Germinal center (tissue), 1 donor: ENCODE results near the gene TMEM218.

Experiments
- DNase-seq: peaks from one replicate; pipeline ENCODE4 v3.0.0; 2012; ENCODE audit warnings: mixed read lengths, low spot score

Gene TMEM218

GRCh38 chr11:125129316-125129993 lies 18.0 kb upstream of the TMEM218 start:
- no peak for DNase-seq

DNA sequence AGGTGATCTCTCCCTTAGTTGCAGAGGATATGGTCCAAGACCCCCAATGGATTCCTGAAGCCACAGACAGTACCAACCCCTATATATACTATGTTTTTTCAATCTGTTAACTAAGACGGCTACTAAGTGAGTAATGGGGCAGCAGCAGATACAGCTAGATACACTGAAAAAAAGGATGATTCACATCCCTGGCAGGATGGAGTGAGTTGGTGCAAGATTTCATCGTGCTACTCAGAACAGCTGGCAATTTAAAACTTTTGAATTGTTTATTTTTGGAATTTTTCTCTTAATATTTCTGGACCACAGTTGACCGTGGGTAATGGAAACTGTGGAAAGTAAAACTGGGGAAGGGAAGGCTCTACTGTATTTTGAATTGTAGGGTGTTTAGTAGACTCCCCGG lies 17.0 kb upstream of the TMEM218 start:
- no peak for DNase-seq

- no peak for DNase-seq
These were observed 13.2 kb upstream of the TMEM218 start for GRCh38 chr11:125124618-125124992.

DNA sequence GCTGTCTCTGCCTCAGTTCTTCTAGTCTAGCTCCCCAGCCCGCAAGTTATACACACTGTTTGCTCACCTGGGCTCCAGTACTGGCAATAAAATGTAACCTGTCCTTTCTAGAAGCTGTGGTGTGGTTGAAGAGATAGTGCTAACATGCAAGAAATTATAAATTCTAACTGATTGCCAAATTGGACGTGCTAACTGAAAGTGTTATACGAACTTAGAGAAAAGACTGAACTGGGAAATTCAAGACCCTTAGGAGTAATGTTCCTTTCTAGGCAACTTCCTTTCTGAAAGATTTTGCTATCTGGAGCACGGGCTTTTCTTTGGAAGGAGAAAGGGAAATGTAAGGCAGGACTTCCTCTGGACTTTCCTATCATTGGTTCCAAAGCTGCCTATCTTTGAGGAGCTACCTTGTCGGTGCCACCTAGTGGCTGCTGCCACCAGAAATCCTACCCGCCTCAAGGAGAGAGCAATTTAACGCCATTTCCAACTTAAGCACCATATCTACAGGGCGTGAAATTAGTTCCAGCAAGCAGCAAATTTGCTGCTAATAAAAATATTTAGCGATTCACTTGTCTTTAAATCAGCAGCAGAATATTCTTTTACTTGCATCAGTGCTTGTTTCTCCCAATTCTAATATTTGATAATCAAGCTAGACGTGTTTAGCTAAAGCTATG lies 12.7 kb upstream of the TMEM218 start:
- peak; percentile 58 for DNase-seq

DNA sequence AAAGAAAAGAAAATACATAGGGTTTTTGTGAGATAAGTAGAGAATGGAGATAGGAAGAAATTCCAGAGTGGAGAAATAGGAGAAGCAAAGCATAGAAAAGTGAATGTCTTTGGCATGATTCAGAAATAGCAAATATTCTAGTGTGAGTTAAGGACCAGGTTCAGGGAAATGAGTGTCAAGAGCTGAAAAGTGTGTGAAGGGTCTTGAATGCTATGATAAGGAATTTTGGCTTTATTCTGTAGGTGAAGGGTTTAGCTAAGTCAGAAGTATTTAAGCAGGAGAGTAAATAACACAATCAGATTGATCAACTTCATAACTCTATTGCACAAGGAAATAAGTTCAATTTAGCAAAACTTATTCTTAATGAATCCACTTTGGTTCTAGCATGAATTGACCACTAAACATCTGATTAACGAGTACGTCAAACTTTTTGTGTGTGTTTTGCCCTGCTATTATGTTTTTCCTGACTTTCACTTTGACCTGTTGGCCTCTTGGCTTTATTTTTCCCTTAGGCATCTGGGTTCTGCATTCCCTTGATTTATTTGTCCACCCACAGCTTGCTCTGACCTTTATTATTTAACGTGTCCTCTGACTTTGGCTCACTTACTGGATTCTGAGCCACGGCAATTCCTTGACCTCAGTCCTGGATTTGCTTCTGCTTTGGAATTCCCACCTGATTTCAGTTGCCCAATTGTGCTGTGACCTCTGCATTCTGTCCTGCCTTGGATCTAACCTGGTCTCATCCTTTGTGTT lies 11.9 kb upstream of the TMEM218 start:
- no peak for DNase-seq

- DNase-seq, result no peak
These were observed 6.0 kb upstream of the TMEM218 start for GRCh38 chr11:125117429-125117828.

GRCh38 chr11:125114518-125114917 lies 3.1 kb upstream of the TMEM218 start:
- no peak for DNase-seq

DNA sequence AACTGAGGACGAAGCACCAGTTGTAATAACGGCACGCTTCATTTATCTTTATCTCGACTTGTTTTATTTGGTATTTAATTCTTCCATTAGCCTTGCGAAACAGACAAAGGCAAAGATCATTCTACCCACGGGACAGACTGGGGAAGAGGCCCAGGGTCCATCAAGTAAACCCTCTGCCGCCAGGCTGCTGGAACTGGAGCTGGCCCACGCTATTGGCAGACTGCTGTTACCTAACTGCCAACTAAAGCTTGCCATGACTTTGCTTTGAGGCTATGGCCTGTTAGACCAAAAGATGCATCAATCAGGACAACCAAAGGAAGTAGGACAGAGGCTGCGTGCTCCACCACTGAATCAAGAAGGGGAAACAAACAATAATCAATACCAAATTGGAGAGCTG lies 780 bp upstream of the TMEM218 start:
- DNase-seq, result no peak

- DNase-seq, result no peak
These were observed 454 bp downstream of the TMEM218 start for GRCh38 chr11:125111001-125111342.

DNA sequence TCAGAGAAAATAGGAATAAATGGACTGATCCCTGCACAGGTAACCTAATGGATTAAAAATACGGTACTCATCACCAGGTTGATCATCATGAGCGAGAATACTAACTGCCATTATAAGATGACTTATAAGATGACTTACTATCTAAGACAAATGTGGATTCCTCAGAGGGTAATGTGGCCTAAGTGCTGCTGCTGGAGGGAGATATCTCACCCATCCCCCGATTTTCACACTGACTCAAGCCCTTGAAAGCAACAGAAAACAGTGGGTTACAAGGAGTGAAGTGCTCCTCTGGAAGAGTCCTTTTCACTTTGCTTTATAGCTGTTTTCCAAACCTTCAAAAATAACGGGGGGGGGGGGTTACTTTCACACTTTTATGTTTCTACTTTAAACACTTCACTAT lies 920 bp downstream of the TMEM218 start:
- DNase-seq, result no peak

DNA sequence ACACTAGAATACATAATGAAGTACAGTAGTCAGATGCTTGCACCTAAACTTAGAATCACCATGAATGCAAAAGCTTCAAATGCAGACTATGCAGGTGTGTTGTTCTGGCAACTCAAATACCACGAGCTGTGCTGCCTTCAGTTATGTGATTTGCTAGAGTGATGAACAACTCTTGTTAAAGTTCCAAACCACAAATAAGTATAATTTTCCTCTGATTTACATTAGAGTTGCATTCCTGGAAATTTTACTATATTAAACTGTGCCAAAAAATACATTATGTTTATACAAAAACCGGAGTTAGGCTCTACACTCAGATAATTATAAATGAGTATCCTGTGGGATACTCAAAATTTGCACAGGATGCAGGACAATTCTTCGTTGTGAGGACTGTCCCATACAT lies 3.0 kb downstream of the TMEM218 start:
- no peak for DNase-seq

- DNase-seq, result no peak
These were observed 5.5 kb downstream of the TMEM218 start for GRCh38 chr11:125105926-125106325.

- DNase-seq, result no peak
These were observed 8.9 kb downstream of the TMEM218 start for GRCh38 chr11:125102510-125102909.

- no peak for DNase-seq
These were observed 9.4 kb downstream of the TMEM218 start for GRCh38 chr11:125102025-125102424.

DNA sequence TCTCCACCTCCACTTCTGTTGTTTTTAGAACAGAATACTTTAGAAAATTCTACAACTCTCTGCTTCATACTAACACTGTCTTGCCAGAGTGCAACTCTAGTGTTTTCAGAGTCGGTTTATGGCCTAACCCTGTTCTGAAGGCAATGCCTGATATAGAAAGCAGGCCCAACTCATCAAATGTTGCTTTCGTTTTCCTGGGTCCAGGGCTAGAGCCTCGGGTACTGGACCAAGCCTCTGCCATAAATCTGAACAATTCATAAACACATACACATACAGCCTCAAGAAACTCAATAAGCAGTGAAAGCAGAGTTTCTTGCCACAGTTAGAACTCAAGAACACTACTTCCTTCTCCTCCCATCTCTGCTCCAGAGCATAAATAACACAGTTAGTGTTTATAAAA lies 9.8 kb downstream of the TMEM218 start:
- DNase-seq, result no peak

GRCh38 chr11:125100136-125100535 lies 11.3 kb downstream of the TMEM218 start:
- DNase-seq, result no peak

- DNase-seq, result no peak
These were observed 16.7 kb downstream of the TMEM218 start for GRCh38 chr11:125094731-125095130.

DNA sequence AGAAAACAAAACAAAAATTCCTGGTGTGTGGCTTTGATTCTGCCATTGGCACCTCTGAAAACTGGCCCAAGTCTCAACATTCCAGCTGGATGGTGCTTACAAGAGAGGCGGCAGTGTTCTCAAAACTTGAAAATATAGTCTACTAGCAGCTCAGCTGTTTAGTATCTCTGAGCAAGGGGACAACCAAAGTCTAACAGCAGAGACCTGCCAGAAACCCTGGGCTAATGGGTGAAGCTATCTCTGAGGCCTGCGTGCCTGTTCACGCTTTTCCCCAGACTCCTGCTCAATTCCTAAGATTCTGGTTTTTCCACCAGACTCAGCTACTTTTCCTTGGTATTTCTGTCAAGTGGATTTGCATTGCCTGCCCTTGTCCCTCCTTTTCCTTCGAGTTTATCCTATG lies 17.9 kb downstream of the TMEM218 start:
- DNase-seq, result no peak

DNA sequence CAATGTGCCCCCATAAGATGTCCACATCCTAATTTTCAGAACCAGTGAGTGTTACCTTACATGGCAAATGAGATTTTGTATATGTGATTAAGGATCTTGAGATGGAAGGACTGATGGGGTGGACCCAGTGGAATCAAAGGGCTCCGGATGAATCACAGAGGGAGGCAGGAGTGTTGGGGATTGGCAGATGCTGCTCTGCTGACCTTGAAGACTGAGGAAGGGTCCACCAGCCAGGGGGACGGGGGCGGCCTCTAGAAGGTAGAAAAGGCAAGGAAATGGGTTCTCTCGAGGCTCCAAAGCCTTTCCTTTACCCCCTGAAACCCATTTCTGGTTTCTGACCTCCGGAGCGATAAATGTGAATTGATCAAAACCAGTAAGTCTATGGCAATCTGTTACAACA lies 18.8 kb downstream of the TMEM218 start:
- DNase-seq, result no peak

GRCh38 chr11:125091877-125092664 lies 19.4 kb downstream of the TMEM218 start:
- DNase-seq, result no peak

DNA sequence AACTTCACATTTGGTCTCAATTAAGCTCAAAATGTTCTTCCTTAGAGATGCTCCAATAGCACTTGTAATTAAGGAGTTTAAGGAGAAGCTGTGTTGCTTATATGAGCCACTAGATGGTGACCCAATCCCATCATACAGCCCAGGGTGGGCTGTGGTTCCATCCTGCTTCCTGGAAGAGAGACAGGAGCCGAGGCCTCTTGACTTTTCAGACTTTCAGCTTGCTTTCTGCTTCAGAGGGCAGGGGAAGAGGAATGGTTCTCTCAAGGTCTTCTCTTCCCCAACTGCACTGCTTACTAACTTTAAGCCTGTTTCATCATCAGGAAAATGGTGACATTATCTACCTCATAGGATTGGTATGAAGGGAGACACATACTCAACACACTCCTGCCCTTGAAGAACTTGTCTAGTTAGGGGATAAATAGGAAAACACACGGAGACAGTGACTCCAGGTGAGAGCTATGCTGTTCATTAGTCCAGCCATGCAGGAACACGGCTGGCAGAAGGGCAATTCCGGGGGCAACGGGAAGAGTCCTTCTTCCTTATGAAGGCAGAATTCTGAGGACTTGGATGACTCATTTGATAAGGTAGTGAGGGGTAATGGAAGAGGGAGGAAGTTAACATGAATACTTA lies 20.1 kb downstream of the TMEM218 start:
- DNase-seq, result no peak

DNA sequence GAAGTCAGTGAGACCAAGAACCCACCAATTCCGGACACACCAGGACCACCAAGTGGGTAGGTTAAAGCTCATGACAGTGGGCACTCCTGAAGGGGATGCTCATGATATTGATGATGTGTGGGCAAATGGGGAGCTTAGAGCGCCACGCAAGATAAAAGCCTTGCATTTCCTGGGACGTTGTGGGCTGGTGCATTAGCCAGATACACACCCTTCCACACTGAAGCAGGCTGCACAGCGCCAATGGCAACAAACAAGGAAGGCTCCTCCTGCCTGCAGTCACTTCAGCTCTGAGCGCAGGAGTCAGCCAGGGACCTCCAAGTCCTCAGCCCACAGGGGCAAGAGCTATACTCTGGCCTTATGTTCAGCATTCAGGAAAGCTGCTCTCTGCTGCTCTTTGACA lies 20.6 kb downstream of the TMEM218 start:
- no peak for DNase-seq
